Tibial nerve (tissue), 4 donors: ENCODE data around the gene ARCN1. TPM values are rescaled to one million over a fixed set of nuclear protein-coding genes. Genes with fewer than 3 reads are reported as not detected.

Source experiments
- DNase-seq, 2 donors: peaks; one replicate each; pipeline ENCODE4 v3.0.0-alpha.2; 2019; ENCODE audit warnings: low spot score in 2 of 2
- H3K27ac ChIP-seq, 4 donors: fragments of 200-600 bp; sonication (generic) in 3 of 4; one replicate each; pipeline ENCODE4 v1.5.1; 2017 to 2019; ENCODE audit warnings: mild to moderate bottlenecking in 1 of 4
- H3K27me3 ChIP-seq, 2 donors: fragments of 200-600 bp; sonication (generic) in 1 of 2; one replicate each; pipeline versions ENCODE4 v1.5.1 to v1.6.0; 2017 to 2019
- H3K36me3 ChIP-seq, 3 donors: fragments of 200-600 bp; sonication (generic); one replicate each; pipeline ENCODE4 v1.5.1; 2018 to 2019
- H3K4me1 ChIP-seq, 4 donors: fragments of 200-600 bp; sonication (generic) in 3 of 4; one replicate each; pipeline ENCODE4 v1.5.1; 2017 to 2019
- H3K4me3 ChIP-seq, 4 donors: fragments of 200-600 bp; sonication (generic) in 3 of 4; one replicate each; pipeline ENCODE4 v1.5.1; 2017 to 2019; ENCODE audit warnings: mild to moderate bottlenecking in 1 of 4, moderate library complexity in 1 of 4
- H3K9me3 ChIP-seq, 4 donors: fragments of 200-600 bp; sonication (generic) in 3 of 4; one replicate each; pipeline ENCODE4 v1.5.1; 2017 to 2019
- CTCF ChIP-seq, 5 experiments: fragments of 200-600 bp in 3 of 5; fragments of 450-650 bp in 2 of 5; sonication (generic) in 3 of 5; IDR thresholded peaks; one replicate each; pipeline ENCODE4 v1.5.1; 2016 to 2019; ENCODE audit warnings: antibody characterized with exemption in 5 of 5, mild to moderate bottlenecking in 3 of 5, moderate library complexity in 2 of 5
- EP300 ChIP-seq, 2 donors: sonication (generic); formaldehyde crosslinking; IDR thresholded peaks; one replicate each; pipeline ENCODE4 v1.6.1; 2017; ENCODE audit warnings: antibody characterized with exemption in 2 of 2, mild to moderate bottlenecking in 1 of 2
- POLR2A ChIP-seq, 2 donors: fragments of 450-650 bp; IDR thresholded peaks; one replicate each; pipeline ENCODE4 v1.6.1; 2017; ENCODE audit warnings: antibody characterized with exemption in 2 of 2, mild to moderate bottlenecking in 2 of 2, moderate library complexity in 2 of 2
- WGBS, 2 donors: methylation state at CpG; one replicate each; pipeline ENCODE4 v1.1.5; 2018; 5-methylcytosine and 5-hydroxymethylcytosine counted together
- total RNA-seq, 4 donors: library from RNA; depleted of rRNA; stranded (reverse); fragments of >200 nt; gene quantifications; one replicate each; pipeline ENCODE4 v1.1.0, GENCODE V29; 2016

Gene ARCN1
- total RNA-seq, 4 donors from 2014 or later = 74.3 to 94.8 (median 88.5) TPM

GRCh38 chr11:118629761-118630661, 57.8 kb downstream of the ARCN1 start:
- H3K9me3 ChIP-seq = no peaks in the 10 kb centered on the region
- H3K36me3 ChIP-seq = peaks cover 0 to 92% (median 4%) of the 10 kb centered on the region in 3 donors
- H3K4me1 ChIP-seq = peaks cover 4 to 76% (median 28%) of the 10 kb centered on the region in 4 donors
- 73 to 87% methylated on average over 6 of the region's 6 CpGs for WGBS, 2 donors
- DNase-seq = no peak
- no peaks in the 10 kb centered on the region for H3K27me3 ChIP-seq
- H3K27ac ChIP-seq = peak overlapping the region in 2 of 4 donors; percentile 71 to 88
- TF ChIP-seq EP300 (IDR thresholded peaks at IDR 0.05) (no peak), CTCF (IDR thresholded peaks at IDR 0.05) (no peak), POLR2A (IDR thresholded peaks at IDR 0.05) (no peak)
- H3K4me3 ChIP-seq = no peak overlapping the region

- no peak for DNase-seq
- 78 to 87% methylated on average over 12 to 13 of the region's 14 CpGs for WGBS, 2 donors
- Histone ChIP-seq H3K4me3 (no peak overlapping the region), H3K27ac (peak overlapping the region in 3 of 4 donors; percentile 22 to 88 (median 71)), H3K9me3 (no peaks in the 10 kb centered on the region), H3K4me1 (peaks cover 4 to 84% (median 36%) of the 10 kb centered on the region in 4 donors), H3K27me3 (no peaks in the 10 kb centered on the region), H3K36me3 (peaks cover 0 to 92% (median 2%) of the 10 kb centered on the region in 3 donors)
- TF ChIP-seq POLR2A (IDR thresholded peaks at IDR 0.05) = no peak
- no peak for TF ChIP-seq CTCF (IDR thresholded peaks at IDR 0.05)
- no peak for TF ChIP-seq EP300 (IDR thresholded peaks at IDR 0.05)
These were observed 59.1 kb downstream of the ARCN1 start for GRCh38 chr11:118631142-118631909.

- H3K27ac ChIP-seq = peak overlapping the region in 3 of 4 donors; percentile 57 to 89 (median 88)
- TF ChIP-seq POLR2A (IDR thresholded peaks at IDR 0.05) = no peak
- TF ChIP-seq EP300 (IDR thresholded peaks at IDR 0.05) = no peak
- TF ChIP-seq CTCF (IDR thresholded peaks at IDR 0.05) = no peak
- 59 to 64% methylated on average over 9 of the region's 9 CpGs for WGBS, 2 donors
- H3K4me1 ChIP-seq = peaks cover 4 to 94% (median 39%) of the 10 kb centered on the region in 4 donors
- no peak overlapping the region for H3K4me3 ChIP-seq
- DNase-seq = no peak
- H3K27me3 ChIP-seq = no peaks in the 10 kb centered on the region
- no peaks in the 10 kb centered on the region for H3K9me3 ChIP-seq
- peaks cover 0 to 91% (median 7%) of the 10 kb centered on the region in 3 donors for H3K36me3 ChIP-seq
These were observed 60.5 kb downstream of the ARCN1 start for GRCh38 chr11:118632577-118633318.

GRCh38 chr11:118633319-118633690, 61.1 kb downstream of the ARCN1 start:
- no peak overlapping the region for H3K4me3 ChIP-seq
- WGBS, 2 donors = 33 to 75% methylated on average over 1 of the region's 1 CpG
- H3K36me3 ChIP-seq = peaks cover 0 to 91% (median 7%) of the 10 kb centered on the region in 3 donors
- peak overlapping the region; percentile 57 to 89 (median 82) for H3K27ac ChIP-seq
- no peak for DNase-seq
- no peak for TF ChIP-seq POLR2A (IDR thresholded peaks at IDR 0.05)
- no peak for TF ChIP-seq EP300 (IDR thresholded peaks at IDR 0.05)
- no peak for TF ChIP-seq CTCF (IDR thresholded peaks at IDR 0.05)
- no peaks in the 10 kb centered on the region for H3K27me3 ChIP-seq
- H3K4me1 ChIP-seq = peaks cover 4 to 88% (median 39%) of the 10 kb centered on the region in 4 donors
- H3K9me3 ChIP-seq = no peaks in the 10 kb centered on the region
